HG03575 (cell line): ENCODE results near the gene SCG5.

Source experiments
- ATAC-seq: cut with Tn5 transposase; IDR thresholded peaks from one replicate; pipeline ENCODE4 v1.9.1; 2021; ENCODE audit not compliant: unreplicated experiment, insufficient number of reproducible peaks, low FRiP score; ENCODE audit errors: extremely low read depth

The SCG5 gene

DNA sequence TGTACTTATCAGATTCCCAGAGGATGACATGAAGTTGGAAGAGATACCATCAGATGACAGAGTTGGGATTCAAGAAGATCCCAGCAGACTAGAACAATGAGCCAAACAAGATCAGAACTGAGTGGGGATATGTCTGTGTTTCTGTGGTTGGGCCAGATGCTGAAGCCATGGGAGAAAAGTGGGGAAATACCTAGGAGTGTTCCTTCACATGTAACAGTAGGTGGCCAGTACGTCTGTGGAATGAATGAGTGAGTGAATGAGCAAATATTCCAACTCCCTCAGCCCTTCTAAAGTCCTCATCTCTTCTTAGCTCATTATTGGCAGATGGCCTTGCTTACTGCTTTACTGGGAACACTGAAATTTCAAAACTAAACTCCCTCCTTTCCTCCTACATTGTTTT, 44.1 kb downstream of the SCG5 start:
- no peak for ATAC-seq

- ATAC-seq = no peak
Measured at GRCh38 chr15:32687556-32687955, 46.0 kb downstream of the SCG5 start.

DNA sequence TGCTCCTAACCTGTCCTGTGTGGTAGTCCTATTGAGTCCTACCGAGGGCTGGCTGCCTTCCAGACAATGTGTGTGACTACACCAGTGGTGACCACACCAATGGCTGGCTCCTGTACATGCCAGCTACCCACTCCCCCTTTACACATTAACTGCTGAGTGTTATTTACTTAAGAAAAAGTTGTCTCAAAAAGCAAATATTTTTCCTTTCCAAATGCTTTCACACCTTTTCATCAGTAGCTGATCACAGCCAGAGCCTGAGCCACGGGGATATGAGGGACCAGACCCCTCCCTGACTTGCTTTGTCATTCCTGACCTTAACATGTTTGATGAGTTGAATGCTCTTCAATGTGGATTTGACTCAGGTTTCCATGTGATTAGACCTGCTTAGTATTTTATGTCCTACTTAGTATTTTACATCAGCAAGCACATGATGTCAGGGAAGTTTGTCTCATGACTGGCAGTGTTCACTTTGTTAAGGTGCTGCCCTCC, 46.7 kb downstream of the SCG5 start:
- no peak for ATAC-seq

DNA sequence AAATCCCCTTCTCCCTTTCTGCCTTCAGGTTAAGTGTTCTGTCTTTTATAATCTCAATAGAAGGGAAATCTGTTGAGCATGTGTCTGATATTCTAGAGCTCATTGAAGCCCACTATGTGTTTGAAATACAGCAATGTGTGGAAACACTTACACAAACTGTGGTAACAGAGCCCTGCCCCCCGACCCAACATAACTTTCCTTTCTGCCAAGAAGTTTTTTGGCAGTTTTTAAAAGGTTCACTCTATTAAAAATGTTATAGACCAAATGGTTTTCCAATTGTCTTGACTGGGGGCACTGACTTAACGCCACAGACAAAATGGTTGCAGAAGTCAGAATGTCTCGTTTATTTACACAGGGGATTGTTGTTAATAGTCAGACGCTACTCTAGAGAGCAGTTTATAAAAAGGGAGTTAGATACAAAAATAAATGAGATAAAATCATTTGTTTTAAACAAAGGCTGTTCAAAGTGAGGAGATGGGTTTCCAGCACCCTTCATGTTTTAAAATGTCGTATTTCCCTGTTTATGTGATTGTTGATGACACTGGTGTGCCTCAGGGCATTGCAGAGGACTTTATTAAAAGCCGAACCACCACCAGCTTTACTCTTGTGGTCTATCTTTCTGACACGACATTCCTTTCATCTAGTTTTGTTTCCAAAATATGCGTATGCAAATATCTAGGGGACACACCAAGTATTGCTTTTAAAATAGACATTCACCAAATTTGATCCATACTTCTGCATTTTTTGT, 49.6 kb downstream of the SCG5 start:
- ATAC-seq = no peak

DNA sequence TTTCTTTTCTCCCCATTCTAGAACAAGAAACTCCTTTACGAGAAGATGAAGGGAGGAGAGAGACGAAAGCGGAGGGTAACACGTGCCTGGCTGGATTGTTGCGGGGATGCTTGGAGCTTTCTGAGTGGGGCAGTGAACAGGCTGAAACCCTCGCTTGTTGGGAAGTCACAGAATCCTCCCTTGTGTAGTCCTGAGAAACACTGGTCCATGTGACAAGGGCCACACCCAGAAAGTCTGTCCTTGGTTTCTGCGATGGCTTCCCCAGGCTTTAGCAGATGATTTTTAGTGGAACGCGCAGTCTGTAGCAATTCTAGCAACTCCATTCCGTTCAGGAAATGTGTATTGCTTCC, 50.2 kb downstream of the SCG5 start:
- no peak for ATAC-seq

DNA sequence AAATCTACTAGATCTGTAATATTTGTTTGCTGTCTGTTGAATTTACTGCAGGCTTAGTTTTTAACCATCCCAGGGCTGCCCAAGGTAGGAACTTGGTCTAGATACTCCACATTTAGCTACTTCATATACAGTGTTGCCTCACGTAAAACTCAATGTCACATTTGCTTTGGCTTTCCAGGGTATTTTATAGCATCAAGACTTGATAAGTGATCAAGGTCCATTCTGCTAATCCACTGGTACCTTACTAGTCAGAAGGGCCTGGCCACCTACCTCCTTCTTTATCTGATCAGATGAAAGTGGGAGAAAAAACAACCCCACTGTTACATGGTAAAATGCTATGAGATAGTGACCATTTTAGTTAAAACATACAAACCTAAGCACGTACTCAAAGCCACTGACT, 50.8 kb downstream of the SCG5 start:
- ATAC-seq = no peak

GRCh38 chr15:32694222-32694983, 52.9 kb downstream of the SCG5 start:
- ATAC-seq = no peak

GRCh38 chr15:32698773-32699390, 57.4 kb downstream of the SCG5 start:
- no peak for ATAC-seq

GRCh38 chr15:32700501-32701150, 59.1 kb downstream of the SCG5 start:
- no peak for ATAC-seq

- ATAC-seq = no peak
Measured at GRCh38 chr15:32701863-32702262, 60.4 kb downstream of the SCG5 start.

GRCh38 chr15:32704395-32704981, 63.0 kb downstream of the SCG5 start:
- no peak for ATAC-seq

- ATAC-seq = no peak
Measured at GRCh38 chr15:32705446-32705845, 63.9 kb downstream of the SCG5 start.

DNA sequence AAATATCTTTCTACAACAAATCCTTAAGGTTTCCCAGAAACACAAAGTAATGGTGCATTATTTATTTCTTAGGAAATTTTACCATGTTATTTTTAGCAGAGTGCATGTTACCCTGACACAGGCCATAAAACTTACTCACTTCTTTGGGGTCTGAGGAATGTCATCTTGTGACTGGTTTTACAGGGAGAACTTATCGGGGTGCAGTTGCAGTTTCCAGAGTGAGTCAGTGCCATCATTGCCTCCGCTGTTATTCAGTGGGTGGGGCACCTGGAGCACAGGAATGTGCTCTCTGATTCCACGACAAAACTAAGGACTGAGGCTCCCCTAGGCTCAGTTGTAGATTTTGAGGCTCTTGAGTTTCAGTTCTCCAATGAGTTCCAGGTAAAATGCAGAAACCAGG, 65.2 kb downstream of the SCG5 start:
- no peak for ATAC-seq

- no peak for ATAC-seq
Measured at GRCh38 chr15:32707436-32707835, 65.9 kb downstream of the SCG5 start.

GRCh38 chr15:32709295-32710033, 68.0 kb downstream of the SCG5 start:
- no peak for ATAC-seq

DNA sequence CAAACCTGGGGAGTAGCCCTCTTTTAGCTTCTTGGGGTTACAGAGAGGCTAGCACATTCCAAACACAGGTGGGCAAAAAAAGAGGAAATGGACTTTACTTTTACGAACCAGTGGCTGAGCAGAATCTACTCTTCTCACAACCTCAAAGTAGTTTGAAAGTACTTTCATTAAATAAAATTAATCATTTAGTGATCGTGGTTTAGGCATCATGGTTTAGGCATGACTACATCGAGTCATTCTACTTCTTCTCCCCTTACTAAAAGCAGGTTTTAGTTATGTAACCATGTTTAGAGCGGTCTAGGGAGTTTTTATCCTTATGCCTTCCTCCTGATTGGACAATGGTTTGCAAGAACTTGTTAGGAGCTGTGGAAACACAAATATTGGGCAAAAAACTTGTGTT, 73.8 kb downstream of the SCG5 start:
- ATAC-seq = no peak

DNA sequence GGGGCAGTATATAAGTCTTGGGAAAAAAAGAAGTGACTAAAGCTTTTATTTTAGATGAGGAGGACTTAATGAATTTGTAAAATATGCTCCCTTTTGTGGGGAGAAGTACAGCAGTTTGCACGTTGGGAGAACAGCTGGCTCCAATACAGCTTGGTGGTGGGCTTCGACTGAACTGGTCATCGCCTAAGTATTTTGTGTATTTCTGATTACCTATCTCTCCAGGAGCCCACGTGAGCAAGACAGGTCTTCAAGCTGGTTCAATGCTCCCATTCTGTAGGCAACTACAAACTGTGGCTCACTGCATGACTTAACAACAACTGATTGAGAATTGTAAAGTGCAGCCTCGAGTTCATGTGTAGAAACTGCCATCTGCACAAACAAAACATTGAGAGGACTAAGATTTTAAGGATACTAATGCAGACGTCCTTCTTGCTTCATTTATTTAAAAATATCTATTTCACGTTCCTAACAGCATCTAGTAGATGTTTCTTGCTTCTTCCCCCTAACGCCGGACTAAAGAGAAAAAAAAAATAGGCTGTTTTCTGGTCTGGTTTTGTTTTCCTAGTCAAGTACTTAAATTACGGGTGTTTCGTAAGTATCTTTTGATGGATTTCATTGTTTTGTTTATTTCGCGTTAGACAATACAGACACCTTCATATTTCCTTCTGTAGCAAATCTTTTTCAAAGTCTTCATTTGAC, 74.9 kb downstream of the SCG5 start:
- no peak for ATAC-seq

DNA sequence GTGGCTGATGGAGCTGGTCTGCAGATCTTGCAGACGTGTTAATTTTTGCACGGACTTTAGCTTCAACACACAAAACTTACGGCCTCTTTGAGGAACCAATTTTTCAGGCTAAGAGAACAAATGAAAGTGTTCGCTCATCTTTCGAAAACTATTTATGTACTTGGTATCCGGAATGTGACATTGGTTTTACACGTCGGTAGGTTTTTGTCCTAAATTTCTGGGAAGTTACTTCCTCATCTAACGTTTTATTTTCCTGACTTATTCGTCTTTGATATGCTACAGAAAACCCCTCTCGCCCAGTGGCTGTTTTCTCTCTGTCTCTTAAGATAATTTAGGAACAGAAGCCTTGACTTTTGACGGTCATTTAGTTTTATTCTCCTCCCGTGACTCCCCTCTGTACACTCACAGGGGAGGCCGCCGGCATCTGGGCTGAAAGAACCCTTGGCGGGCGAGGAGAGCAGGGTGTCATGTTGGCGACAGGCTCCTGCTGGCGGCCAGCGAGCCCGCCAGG, 75.5 kb downstream of the SCG5 start:
- no peak for ATAC-seq
